Measurements from ENCODE around the gene ST3GAL5.

Gene ST3GAL5

GRCh38 chr2:85892216-85892944 lies 3.6 kb upstream of the ST3GAL5 start:
- no peak for DNase-seq (ENCODE audit: low read depth)
- no peak overlapping the region for H3K4me3 ChIP-seq (ENCODE audit: low read length)
- TF ChIP-seq CTCF (conservative IDR thresholded peaks at IDR 0.05; ENCODE audit: low read depth, low read length), result no peak

- no peak overlapping the region for H3K4me3 ChIP-seq (ENCODE audit: low read length)
Measured at GRCh38 chr2:85890522-85891176, 1.9 kb upstream of the ST3GAL5 start.

GRCh38 chr2:85889627-85890281 lies 964 bp upstream of the ST3GAL5 start:
- no peak for TF ChIP-seq CTCF (conservative IDR thresholded peaks at IDR 0.05; ENCODE audit: low read depth, low read length)
- peak overlapping the region; percentile 63 for H3K4me3 ChIP-seq (ENCODE audit: low read length)
- no peak for DNase-seq (ENCODE audit: low read depth)

More at GRCh38 chr2:85890522-85891176, 1.9 kb upstream of the ST3GAL5 start:
- TF ChIP-seq CTCF (conservative IDR thresholded peaks at IDR 0.05; ENCODE audit: low read depth, low read length), result no peak
- DNase-seq (ENCODE audit: low read depth), result no peak

DNA sequence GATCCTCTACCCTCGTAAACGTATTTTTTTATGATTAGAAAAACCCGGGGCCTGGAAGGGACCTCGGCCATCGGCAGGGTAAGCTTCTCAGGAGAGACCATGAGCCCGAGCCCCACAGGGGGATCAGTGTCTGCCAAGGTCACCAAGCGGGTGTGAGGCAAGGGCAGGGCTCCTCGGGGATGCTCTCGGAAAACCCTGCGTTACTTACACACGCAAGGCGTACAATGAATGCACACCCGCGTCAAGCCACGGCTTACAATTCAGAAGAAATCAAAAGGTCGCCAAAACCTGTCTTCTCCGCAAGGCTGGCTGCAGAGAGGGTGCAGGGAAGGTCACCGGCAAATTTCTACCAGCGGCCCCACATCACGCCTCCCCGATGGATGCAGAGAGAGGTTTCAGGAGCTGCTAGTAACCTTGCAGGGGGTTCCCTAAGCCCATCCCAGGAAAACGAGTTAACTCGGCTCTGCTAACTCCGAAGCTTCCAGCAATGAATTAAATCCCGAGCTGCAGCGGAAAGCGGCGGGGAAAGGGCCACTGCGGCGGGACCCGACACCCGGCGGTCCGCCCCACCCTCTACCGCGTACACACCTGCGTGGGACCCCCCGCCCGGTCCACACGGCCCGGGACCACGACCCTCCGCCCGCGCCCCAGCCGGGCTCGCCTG lies 638 bp downstream of the ST3GAL5 start:
- DNase-seq (ENCODE audit: low read depth), result no peak
- H3K4me3 ChIP-seq (ENCODE audit: low read length), result peak overlapping the region; percentile 63
- TF ChIP-seq CTCF (conservative IDR thresholded peaks at IDR 0.05; ENCODE audit: low read depth, low read length), result no peak

DNA sequence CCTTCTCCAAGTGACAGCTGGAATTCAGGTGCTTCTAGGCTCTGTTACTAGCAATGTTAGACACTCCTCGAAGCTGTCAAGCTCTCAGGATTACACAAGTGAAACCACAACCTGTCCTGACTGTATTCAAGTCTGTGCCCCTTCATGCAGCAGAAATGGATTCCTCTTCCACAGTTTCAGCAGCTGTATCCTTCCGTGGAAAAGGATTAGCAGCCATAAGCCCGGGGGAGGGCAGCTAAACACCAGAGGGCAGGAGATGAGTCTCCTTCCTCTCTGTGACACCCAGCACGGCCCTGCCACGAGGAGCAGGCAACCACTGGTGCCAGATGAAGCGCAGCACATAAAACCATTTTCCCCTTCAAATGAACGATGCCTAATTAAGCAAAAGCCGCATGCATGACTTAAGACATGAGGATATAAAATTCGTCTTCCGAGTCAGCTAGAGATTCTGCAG lies 1.2 kb downstream of the ST3GAL5 start:
- DNase-seq (ENCODE audit: low read depth), result no peak
- peak overlapping the region; percentile 63 for H3K4me3 ChIP-seq (ENCODE audit: low read length)
- TF ChIP-seq CTCF (conservative IDR thresholded peaks at IDR 0.05; ENCODE audit: low read depth, low read length), result peak; percentile 29

DNA sequence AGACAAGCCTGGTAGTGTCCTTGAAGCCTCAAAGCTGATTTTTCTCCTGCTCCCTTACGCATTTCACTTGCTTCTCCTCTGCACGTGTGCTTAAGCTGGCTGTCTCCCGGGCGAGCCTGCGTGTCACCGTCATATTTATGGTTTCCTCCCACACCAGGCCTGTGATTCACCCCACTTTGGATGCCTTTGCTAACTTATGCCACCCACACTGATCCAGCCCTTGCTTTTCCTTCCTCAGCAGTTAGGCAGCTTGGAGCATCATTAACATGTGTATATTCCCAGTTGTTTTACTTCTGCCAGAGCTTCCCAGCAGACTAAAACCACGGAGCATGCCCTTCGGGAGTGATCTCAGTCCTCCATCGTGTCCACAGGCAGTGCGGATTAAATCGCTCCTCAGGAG lies 2.2 kb downstream of the ST3GAL5 start:
- no peak for DNase-seq (ENCODE audit: low read depth)
- TF ChIP-seq CTCF (conservative IDR thresholded peaks at IDR 0.05; ENCODE audit: low read depth, low read length), result no peak
- no peak overlapping the region for H3K4me3 ChIP-seq (ENCODE audit: low read length)
